Mucosa of gallbladder (tissue), 1 donor: Measurements from ENCODE around the gene PGRMC2. TPM values are rescaled to one million over a fixed set of nuclear protein-coding genes. Genes with fewer than 3 reads are reported as not detected.
"Not testable (repeated sequence)": the region's sequence is repeated elsewhere in the genome, so short reads cannot be mapped to it uniquely, and the experiment has no call there.

ENCODE experiments used
- DNase-seq: peaks from one replicate; pipeline ENCODE4 v3.0.0-alpha.2; 2020; ENCODE audit warnings: low spot score
- total RNA-seq: library from RNA; stranded (reverse); gene quantifications from one replicate; pipeline ENCODE4 v1.2.1, GENCODE V29; 2021
- donor health status: DM: no; HTN: no; CAD: no.

Gene PGRMC2
- total RNA-seq, 1 donor from 2014 or later = 113 TPM

- DNase-seq = no peak
Observed at GRCh38 chr4:128267745-128268144, 19.9 kb downstream of the PGRMC2 start.

- DNase-seq = not testable (repeated sequence)
Observed at GRCh38 chr4:128267171-128267570, 20.4 kb downstream of the PGRMC2 start.

GRCh38 chr4:128265550-128265949, 22.1 kb downstream of the PGRMC2 start:
- DNase-seq = not testable (repeated sequence)

GRCh38 chr4:128259889-128260288, 27.7 kb downstream of the PGRMC2 start:
- not testable (repeated sequence) for DNase-seq

GRCh38 chr4:128258166-128258565, 29.4 kb downstream of the PGRMC2 start:
- DNase-seq = not testable (repeated sequence)

- no peak for DNase-seq
Observed at GRCh38 chr4:128256539-128256938, 31.1 kb downstream of the PGRMC2 start.

GRCh38 chr4:128255906-128256305, 31.7 kb downstream of the PGRMC2 start:
- no peak for DNase-seq

DNA sequence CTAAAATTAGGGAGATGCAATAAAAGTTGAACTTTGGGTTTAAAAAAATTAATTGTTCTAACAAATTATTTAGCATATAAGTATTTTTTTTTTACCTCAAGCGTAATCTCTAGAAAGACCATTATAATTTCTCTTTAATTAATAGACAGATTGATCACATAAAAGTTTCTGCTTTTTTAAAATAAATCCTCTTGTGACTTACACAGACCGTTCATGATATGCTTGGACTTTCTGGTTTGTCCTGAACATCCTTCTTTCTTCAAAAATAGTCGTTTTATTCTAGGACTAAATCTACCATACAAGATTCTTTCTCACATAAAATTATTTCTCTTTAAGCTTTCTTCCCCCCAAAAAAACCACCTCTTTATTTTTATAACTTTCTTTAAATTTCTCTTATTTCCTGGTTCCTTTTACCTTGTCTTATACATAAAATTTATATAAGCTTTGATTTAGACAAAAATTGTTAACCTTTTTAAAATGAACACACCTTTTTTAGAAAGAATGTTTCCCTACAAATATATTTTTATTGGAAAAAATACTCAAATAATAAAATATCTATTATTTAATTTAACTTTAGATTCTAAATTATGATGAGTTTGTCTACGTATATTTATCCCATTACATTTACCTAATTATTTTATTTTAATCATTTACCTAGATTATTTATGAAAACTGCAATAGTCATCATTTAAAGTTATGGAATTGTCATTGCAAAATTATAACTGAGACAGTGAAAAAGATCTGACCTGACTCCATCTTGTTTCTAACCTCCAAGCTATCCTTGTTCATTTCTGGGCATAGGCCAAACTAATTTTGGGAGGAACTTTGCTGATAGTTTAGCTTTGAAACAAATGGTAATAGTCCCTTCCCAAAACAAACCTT, 37.6 kb downstream of the PGRMC2 start:
- no peak for DNase-seq

- no peak for DNase-seq
Observed at GRCh38 chr4:128247906-128248305, 39.7 kb downstream of the PGRMC2 start.

DNA sequence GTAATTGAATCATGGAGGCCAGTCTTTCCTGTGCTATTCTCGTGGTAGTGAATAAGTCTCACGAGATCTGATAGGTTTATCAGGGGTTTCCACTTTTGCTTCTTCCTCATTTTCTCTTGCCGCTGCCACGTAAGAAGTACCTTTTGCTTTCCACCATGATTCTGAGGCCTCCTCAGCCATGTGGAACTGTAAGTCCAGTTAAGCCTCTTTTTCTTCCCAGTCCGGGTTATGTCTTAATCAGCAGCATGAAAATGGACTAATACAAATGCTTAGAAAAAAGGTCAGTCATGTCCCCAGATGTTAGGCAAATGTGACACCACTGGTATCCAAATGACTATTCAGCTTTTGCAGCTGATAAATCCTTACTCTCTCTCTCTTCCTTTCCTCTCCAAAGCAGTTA, 42.2 kb downstream of the PGRMC2 start:
- not testable (repeated sequence) for DNase-seq

GRCh38 chr4:128244379-128244778, 43.2 kb downstream of the PGRMC2 start:
- DNase-seq = no peak

GRCh38 chr4:128242601-128243000, 45.0 kb downstream of the PGRMC2 start:
- DNase-seq = no peak

- no peak for DNase-seq
Observed at GRCh38 chr4:128241981-128242380, 45.6 kb downstream of the PGRMC2 start.

- DNase-seq = peak; percentile 25
Observed at GRCh38 chr4:128241425-128241913, 46.1 kb downstream of the PGRMC2 start.

- DNase-seq = no peak
Observed at GRCh38 chr4:128241019-128241418, 46.6 kb downstream of the PGRMC2 start.

- no peak for DNase-seq
Observed at GRCh38 chr4:128234836-128235235, 52.8 kb downstream of the PGRMC2 start.

DNA sequence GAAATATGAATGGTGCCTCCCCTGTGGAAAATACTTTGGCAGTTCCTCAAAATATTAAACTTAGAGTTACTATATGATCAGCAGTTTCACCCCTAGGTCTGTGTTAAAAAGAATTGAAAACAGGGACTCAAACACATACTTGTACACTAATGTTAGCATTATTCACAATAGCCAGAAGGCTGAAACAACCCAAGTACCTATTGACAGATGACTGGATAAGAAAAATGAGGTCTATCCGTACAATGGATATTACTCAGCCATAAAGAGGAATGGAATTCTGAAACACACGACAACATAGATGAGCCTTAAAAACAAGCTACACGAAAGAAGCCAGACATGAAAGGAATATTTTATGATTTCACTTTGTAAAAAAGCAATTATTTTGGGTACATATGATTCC, 54.9 kb downstream of the PGRMC2 start:
- DNase-seq = no peak

- DNase-seq = no peak
Observed at GRCh38 chr4:128228845-128229795, 58.5 kb downstream of the PGRMC2 start.

DNA sequence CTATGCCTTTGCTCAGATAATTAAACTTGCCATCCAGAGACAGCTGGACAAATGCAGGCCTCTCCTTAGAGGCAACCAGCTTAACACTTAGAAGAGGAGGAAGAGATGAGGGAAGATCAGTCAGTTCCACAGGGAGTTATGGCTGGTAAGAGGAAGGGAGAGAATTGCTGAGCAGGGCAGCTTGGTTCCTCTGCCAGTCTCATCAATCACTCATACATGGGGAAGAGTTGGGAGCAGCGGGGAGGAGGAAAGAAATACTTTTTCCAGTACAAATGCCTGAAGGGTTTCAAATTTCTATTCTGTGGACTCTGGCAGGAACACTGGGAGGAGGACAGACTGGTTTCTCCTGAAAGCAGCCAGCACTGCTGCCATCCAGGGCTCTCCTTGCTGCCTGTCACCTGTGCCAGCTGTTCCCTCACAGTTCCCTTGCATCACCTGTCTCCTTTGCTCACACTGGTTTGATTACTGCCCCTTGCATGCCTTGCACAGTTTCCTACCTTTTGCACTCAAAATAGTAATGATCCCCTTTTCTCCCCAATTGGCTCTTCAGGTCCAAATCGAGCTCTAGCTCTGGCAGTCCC, 59.5 kb downstream of the PGRMC2 start:
- DNase-seq = no peak

DNA sequence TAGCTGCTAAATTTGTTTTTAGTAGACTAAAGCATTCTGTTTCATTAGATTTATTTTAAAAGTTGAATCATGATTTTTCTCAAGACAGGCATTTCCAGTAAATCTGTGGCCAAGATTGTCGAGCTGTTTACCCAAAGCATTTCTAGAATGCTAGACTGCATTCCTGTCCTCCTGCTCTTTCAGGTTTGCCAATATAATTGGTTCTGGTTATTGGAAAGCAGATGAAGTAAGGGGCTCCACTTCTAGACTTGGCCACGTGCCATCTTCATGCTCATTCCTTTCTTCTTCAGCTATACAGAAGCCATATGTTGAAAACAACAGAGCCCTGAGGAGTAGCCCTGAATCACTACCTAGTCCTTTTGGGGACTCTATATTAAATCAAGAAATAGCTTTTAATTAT, 62.5 kb downstream of the PGRMC2 start:
- DNase-seq = no peak

DNA sequence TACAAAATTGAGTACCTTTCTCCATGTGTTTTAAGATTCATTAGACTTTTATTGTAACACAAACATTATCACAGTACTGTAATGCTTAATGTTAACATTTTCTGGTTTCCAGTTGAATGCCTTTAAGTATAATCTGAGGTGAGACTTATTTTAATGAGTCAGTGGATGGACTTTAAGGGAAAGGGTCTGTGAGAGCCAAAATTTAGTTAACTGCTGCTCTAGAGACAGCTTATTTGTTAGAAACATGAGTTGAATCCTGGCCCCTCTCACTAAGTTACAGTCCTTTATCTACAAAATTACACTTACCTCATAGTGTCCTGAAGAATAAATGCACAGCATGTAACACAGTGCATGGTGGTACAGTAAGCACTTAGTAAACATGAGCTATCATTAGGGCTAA, 66.0 kb downstream of the PGRMC2 start:
- DNase-seq = no peak
